HG03097 (cell line): Measurements from ENCODE around the gene GRPR.
A peak's percentile ranks its signal among the peaks of the same experiment; 100 is the strongest.
"Not testable (repeated sequence)": the region's sequence is repeated elsewhere in the genome, so short reads cannot be mapped to it uniquely, and the experiment has no call there.

Experiments
- ATAC-seq: cut with Tn5 transposase; IDR thresholded peaks from one replicate; pipeline ENCODE4 v1.9.1; 2021; ENCODE audit not compliant: unreplicated experiment, low FRiP score

GRPR gene

DNA sequence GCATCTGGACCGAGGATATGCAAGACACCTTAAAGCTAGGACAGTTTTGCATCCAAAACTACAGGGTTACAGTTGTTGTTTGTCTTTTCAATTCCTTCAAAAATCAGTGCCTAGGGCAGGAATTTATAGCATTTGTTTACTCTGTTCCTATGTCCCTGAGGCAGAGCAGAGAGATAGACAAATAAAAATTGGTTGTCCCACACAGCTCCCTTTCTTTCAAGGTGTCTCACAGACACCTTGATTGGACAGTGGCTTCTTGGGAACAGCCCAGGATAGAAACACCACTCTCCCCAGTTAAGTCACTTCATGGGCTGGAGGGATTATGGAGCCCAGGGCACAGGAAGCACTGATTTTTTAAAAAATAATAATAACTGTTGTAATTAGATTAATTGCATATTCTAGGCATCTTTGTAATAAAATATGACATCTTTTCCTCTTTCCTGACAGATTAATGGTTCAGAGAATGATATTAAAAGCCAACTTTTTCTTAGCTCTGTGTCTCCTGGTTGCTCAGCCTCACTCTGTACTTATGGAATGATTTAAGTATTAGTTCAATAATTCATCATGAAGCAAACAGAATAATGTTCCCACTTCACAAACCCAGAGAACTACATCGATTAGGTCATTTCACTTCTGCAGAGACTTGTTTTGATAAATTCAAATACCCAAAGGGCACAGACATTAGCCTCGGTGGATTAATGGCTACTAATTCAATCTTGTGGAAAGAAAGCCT is 52.1 kb downstream of the GRPR start:
- no peak for ATAC-seq

- no peak for ATAC-seq
Measured at GRCh38 chrX:16177260-16177659, 53.9 kb downstream of the GRPR start.

- ATAC-seq = not testable (repeated sequence)
Measured at GRCh38 chrX:16183843-16184242, 60.5 kb downstream of the GRPR start.

DNA sequence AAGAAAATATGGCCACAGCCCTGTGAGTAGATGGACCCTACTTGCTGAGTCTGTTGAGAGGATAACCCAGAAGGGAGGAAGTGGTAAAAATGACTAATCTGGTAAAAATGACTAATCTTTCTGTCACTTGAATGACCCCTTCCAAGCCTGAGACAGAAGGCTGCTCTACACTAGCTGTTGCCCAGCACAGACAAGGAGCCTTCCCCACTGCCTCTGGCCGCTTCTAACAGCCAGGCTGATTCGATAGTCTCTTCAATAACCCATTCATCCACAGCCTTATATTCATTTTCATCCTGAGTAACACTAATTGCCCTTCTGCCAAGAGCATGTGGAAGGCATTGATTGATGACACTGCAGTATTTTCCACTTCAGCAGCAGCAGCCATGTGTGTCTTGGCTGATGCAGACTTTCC is 62.4 kb downstream of the GRPR start:
- ATAC-seq = peak; percentile 99

DNA sequence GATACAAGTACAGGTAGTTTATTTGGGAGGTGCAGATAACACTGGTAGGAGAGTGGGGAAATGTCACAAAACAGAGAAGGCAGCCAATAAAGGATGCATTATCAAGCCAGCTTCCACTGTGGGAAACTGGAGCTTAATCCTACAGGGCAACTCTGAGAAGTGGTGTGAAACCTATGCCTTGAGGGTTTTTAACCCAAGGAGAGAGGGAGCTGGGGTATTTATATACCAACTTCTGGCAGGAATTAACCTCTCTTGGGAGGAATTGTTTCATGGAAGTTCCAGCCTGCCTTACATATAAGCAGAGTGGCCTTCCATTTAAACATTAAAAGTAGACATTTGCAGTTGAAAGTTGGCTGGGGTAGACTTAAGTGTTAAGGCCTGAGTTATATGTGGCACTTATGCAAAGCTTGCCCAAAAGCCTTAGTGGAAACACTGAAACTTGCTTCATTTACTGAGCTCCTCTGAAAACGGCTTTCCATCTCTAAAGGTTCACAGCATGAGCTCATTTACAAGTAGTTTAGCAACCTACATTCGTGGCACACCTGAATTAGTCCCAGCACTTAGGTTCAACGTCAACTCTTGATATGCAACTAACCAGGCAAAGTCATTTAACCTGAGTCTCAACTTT is 63.1 kb downstream of the GRPR start:
- ATAC-seq = no peak

- ATAC-seq = no peak
Measured at GRCh38 chrX:16187024-16187760, 63.8 kb downstream of the GRPR start.

DNA sequence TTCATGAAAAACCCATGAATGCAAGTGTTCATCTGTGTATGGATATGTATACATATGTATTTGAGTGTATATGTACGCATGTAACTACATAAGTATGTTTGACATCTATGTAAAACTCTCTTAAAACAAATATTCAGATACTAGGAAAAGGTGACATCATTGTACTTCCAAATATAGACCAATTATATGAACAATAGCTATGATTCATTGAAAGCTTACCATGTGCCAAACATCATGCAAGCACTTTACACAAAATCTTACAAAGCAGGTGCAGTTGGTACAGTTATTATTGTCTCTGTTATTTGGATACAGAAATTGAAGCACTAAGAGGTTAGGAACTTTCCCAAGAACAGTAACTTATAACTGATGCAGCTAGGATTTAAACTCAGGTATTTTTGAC is 65.3 kb downstream of the GRPR start:
- no peak for ATAC-seq

- no peak for ATAC-seq
Measured at GRCh38 chrX:16191605-16192004, 68.2 kb downstream of the GRPR start.

DNA sequence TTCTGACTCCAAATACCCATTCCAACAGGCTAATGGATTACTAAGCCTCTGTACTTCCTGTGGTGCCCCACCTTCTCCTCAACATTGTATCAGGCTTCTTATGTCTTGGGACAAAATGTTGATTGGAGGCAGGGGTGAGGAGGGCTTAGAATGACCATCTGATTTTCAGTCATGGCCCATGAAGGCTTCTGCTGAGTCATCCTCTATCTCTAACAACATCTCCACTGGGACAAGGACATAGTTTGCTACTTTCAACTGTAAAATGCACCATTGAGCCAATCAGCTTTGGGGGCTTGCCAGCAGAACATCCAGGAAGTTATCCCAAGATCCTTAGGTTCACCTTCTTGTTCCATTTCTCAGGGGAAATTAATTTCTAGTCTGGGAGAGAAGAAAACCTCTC is 73.5 kb downstream of the GRPR start:
- no peak for ATAC-seq

- ATAC-seq = no peak
Measured at GRCh38 chrX:16199343-16199742, 76.0 kb downstream of the GRPR start.

- no peak for ATAC-seq
Measured at GRCh38 chrX:16202943-16203342, 79.6 kb downstream of the GRPR start.
